ENCODE measurements around the gene PDF. TPM values are rescaled to one million over a fixed set of nuclear protein-coding genes. Genes with fewer than 3 reads are reported as not detected.

The PDF gene
- total and polyA plus RNA-seq, 5 donors from 2014 or later = 4.9 to 15.7 (median 9.4) TPM

- peaks cover 11 to 69% (median 50%) of the 10 kb centered on the region in 4 donors for H3K4me1 Mint-ChIP-seq
- peak within 1 kb of the TSS; percentile 98 to 99 (median 99) for H3K27ac Mint-ChIP-seq
- H3K9me3 Mint-ChIP-seq = no peaks in the 10 kb centered on the region
- DNase-seq (peak; percentile 88 to 97 (median 92)), ATAC-seq (ENCODE audit: low read depth in 2 of 2) (peak; percentile 86 to 88)
- Histone ChIP-seq H3K27ac (ENCODE audit: insufficient read depth, low read length, poor library complexity, severe bottlenecking) (peak within 1 kb of the TSS; percentile 89), H3K9me3 (ENCODE audit: control insufficient read depth in 2 of 2, low read length in 2 of 2) (no peaks in the 10 kb centered on the region), H3K36me3 (ENCODE audit: control insufficient read depth, insufficient read depth, low read length) (peaks cover 49% of the 10 kb centered on the region), H3K27me3 (ENCODE audit: control insufficient read depth, insufficient read depth, low read length) (no peaks in the 10 kb centered on the region), H3K4me3 (ENCODE audit: low read depth, low read length) (peak within 1 kb of the TSS; percentile 92), H3K4me1 (ENCODE audit: control insufficient read depth, insufficient read depth, low read length, poor library complexity, severe bottlenecking) (peaks cover 29% of the 10 kb centered on the region)
- H3K36me3 Mint-ChIP-seq = peaks cover 25% of the 10 kb centered on the region
- peak within 1 kb of the TSS; percentile 94 to 99 (median 98) for H3K4me3 Mint-ChIP-seq
- peaks cover 5% of the 10 kb centered on the region for H3K27me3 Mint-ChIP-seq
Measured at GRCh38 chr16:69339289-69340094, 9.1 kb upstream of the PDF start, which contains the start of the genes COG8 and NIP7. Gene COG8 (minus strand): TSS chr16:69339564. CDS start chr16:69339552, 12 bp downstream. Gene NIP7 (plus strand): TSS chr16:69339772. CDS start chr16:69339830, 58 bp downstream.

- no peak for ATAC-seq (ENCODE audit: low read depth in 2 of 2)
- Mint-ChIP-seq H3K4me3 (peak overlapping the region; percentile 94 to 99 (median 98)), H3K36me3 (peaks cover 29% of the 10 kb centered on the region), H3K27ac (peak overlapping the region; percentile 90 to 99 (median 98)), H3K4me1 (peaks cover 11 to 75% (median 56%) of the 10 kb centered on the region in 4 donors), H3K9me3 (no peaks in the 10 kb centered on the region), H3K27me3 (peaks cover 5% of the 10 kb centered on the region)
- peak overlapping the region; percentile 89 for H3K27ac ChIP-seq (ENCODE audit: insufficient read depth, low read length, poor library complexity, severe bottlenecking)
- H3K9me3 ChIP-seq (ENCODE audit: control insufficient read depth in 2 of 2, low read length in 2 of 2) = no peaks in the 10 kb centered on the region
- no peak for DNase-seq
- H3K4me3 ChIP-seq (ENCODE audit: low read depth, low read length) = peak overlapping the region; percentile 92
- peaks cover 52% of the 10 kb centered on the region for H3K36me3 ChIP-seq (ENCODE audit: control insufficient read depth, insufficient read depth, low read length)
- no peaks in the 10 kb centered on the region for H3K27me3 ChIP-seq (ENCODE audit: control insufficient read depth, insufficient read depth, low read length)
- H3K4me1 ChIP-seq (ENCODE audit: control insufficient read depth, insufficient read depth, low read length, poor library complexity, severe bottlenecking) = peaks cover 29% of the 10 kb centered on the region
Measured at GRCh38 chr16:69338557-69339288, 8.3 kb upstream of the PDF start.

DNA sequence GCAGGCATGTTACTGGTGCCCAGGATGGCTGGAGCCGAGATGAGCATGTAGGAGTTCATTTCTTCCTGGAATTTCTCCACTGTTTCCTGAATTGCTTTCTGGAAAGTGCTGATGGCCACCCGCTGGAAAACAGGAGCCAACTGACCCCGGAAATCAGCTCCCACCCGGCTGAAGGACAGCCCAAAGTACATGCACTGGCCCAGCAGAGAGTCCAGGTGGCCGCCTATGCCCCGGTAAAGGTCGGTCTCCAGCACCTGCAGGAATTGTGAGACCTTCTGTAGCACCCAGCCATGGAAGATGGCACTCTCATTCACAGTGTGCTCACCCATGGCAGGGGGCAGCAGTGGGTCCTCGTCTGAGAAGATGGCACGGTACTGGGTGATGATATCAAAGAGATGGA lies 4.3 kb upstream of the PDF start:
- H3K27me3 ChIP-seq (ENCODE audit: control insufficient read depth, insufficient read depth, low read length) = no peaks in the 10 kb centered on the region
- ATAC-seq (ENCODE audit: low read depth in 2 of 2) = no peak
- Mint-ChIP-seq H3K27ac (no peak overlapping the region), H3K27me3 (peaks cover 4% of the 10 kb centered on the region), H3K4me1 (peaks cover 11 to 64% (median 43%) of the 10 kb centered on the region in 4 donors), H3K4me3 (peak overlapping the region in 1 of 4 donors; percentile 65), H3K9me3 (no peaks in the 10 kb centered on the region), H3K36me3 (peaks cover 22% of the 10 kb centered on the region)
- no peak overlapping the region for H3K27ac ChIP-seq (ENCODE audit: insufficient read depth, low read length, poor library complexity, severe bottlenecking)
- DNase-seq = no peak
- H3K4me1 ChIP-seq (ENCODE audit: control insufficient read depth, insufficient read depth, low read length, poor library complexity, severe bottlenecking) = peaks cover 25% of the 10 kb centered on the region
- peaks cover 38% of the 10 kb centered on the region for H3K36me3 ChIP-seq (ENCODE audit: control insufficient read depth, insufficient read depth, low read length)
- no peak overlapping the region for H3K4me3 ChIP-seq (ENCODE audit: low read depth, low read length)
- no peaks in the 10 kb centered on the region for H3K9me3 ChIP-seq (ENCODE audit: control insufficient read depth in 2 of 2, low read length in 2 of 2)

DNA sequence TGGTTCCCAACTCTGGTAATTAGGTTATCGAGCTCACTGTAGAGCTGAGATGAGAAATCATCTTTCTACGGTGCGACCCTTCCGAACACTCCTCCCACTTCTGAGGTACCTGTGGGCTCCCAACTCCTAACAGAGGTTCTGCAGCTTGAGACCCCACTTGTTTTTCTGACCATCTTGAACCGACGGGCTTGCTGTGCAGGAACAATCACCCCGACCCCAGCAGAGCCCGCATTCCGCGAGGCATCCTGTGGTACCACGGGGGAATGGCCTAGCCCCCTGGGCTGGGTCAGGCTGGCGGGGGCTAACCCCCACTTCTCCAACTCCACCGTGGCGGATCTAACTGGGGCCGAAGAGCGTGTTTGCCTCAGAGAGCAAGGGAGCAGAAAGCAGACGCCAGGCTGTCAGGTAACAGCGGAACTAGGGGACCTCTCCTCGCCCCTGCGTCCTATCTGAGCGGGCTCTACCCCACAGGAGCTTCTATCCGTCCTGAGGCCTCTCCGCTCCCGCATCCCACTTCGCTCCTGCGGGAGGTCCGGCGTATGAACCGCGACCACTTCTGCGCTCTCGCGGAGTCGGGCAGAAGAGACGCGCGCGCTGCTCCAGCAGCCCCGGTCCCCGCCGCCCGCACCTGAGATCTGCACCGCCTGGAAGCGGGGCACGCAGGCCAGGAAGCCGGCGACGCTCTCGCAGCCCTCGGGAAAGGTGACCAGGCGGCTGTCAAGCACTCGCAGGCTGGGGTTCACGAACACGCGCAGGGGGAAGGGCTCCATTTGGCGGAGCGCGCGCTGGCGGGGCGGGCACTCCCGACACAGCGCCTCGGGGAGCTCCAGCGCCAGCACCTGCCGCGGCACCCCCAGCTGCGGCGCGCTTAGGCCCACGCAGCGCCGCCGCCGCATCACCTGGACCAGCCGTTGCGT lies 761 bp downstream of the PDF start:
- H3K36me3 Mint-ChIP-seq = peaks cover 11% of the 10 kb centered on the region
- no peaks in the 10 kb centered on the region for H3K27me3 Mint-ChIP-seq
- DNase-seq = peak in 1 of 3 donors; percentile 58
- ATAC-seq (ENCODE audit: low read depth in 2 of 2) = peak; percentile 45
- H3K27ac ChIP-seq (ENCODE audit: insufficient read depth, low read length, poor library complexity, severe bottlenecking) = peak overlapping the region; percentile 81
- H3K4me3 Mint-ChIP-seq = peak overlapping the region; percentile 81 to 87 (median 86)
- H3K4me3 ChIP-seq (ENCODE audit: low read depth, low read length) = peak overlapping the region; percentile 53
- peaks cover 0 to 65% (median 25%) of the 10 kb centered on the region in 4 donors for H3K4me1 Mint-ChIP-seq
- H3K27ac Mint-ChIP-seq = peak overlapping the region; percentile 38 to 91 (median 55)
- no peaks in the 10 kb centered on the region for H3K9me3 Mint-ChIP-seq
- H3K36me3 ChIP-seq (ENCODE audit: control insufficient read depth, insufficient read depth, low read length) = peaks cover 39% of the 10 kb centered on the region
- H3K4me1 ChIP-seq (ENCODE audit: control insufficient read depth, insufficient read depth, low read length, poor library complexity, severe bottlenecking) = peaks cover 48% of the 10 kb centered on the region
- no peaks in the 10 kb centered on the region for H3K9me3 ChIP-seq (ENCODE audit: control insufficient read depth in 2 of 2, low read length in 2 of 2)
- no peaks in the 10 kb centered on the region for H3K27me3 ChIP-seq (ENCODE audit: control insufficient read depth, insufficient read depth, low read length)

GRCh38 chr16:69328854-69329316 lies 1.5 kb downstream of the PDF start:
- ATAC-seq (ENCODE audit: low read depth in 2 of 2) (no peak), DNase-seq (no peak)
- H3K9me3 Mint-ChIP-seq = no peaks in the 10 kb centered on the region
- peak overlapping the region; percentile 81 to 87 (median 86) for H3K4me3 Mint-ChIP-seq
- peak overlapping the region in 2 of 3 donors; percentile 38 to 55 for H3K27ac Mint-ChIP-seq
- H3K4me1 ChIP-seq (ENCODE audit: control insufficient read depth, insufficient read depth, low read length, poor library complexity, severe bottlenecking) = peaks cover 52% of the 10 kb centered on the region
- peaks cover 0 to 63% (median 20%) of the 10 kb centered on the region in 4 donors for H3K4me1 Mint-ChIP-seq
- no peaks in the 10 kb centered on the region for H3K27me3 ChIP-seq (ENCODE audit: control insufficient read depth, insufficient read depth, low read length)
- H3K27ac ChIP-seq (ENCODE audit: insufficient read depth, low read length, poor library complexity, severe bottlenecking) = no peak overlapping the region
- peak overlapping the region; percentile 53 for H3K4me3 ChIP-seq (ENCODE audit: low read depth, low read length)
- peaks cover 38% of the 10 kb centered on the region for H3K36me3 ChIP-seq (ENCODE audit: control insufficient read depth, insufficient read depth, low read length)
- no peaks in the 10 kb centered on the region for H3K27me3 Mint-ChIP-seq
- H3K36me3 Mint-ChIP-seq = peaks cover 8% of the 10 kb centered on the region
- H3K9me3 ChIP-seq (ENCODE audit: control insufficient read depth in 2 of 2, low read length in 2 of 2) = no peaks in the 10 kb centered on the region

DNA sequence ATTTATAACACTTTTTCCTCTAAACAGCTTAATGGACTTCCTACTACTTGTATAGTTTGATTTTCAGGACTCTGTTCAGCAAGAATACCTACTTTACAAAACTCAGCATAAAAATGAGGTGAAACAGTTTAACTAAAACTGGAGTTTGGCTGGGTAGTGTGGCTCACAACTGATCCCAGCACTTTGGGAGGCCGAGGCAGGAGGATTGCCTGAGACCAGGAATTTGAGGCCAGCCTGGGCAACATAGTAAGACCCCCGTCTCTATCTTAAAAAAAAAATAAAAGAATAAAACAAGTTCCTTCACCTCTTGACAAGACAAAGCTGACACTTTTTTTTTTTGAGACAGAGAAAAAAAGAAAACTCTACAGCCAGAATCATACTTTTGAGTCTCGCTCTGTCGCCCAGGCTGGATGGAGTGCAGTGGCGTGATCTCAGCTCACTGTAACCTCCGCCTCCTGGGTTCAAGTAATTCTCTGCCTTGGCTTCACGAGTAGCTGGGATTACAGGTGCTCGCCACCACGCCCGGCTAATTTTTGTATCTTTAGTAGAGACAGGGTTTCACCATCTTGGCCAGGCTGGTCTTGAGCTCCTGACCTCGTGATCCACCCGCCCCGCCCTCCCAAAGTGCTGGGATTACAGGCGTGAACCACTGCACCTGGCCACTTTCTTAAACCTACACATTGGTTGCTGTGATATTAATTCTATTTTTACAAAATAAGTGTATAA lies 2.6 kb downstream of the PDF start:
- Histone ChIP-seq H3K4me1 (ENCODE audit: control insufficient read depth, insufficient read depth, low read length, poor library complexity, severe bottlenecking) (peaks cover 52% of the 10 kb centered on the region), H3K27me3 (ENCODE audit: control insufficient read depth, insufficient read depth, low read length) (no peaks in the 10 kb centered on the region), H3K4me3 (ENCODE audit: low read depth, low read length) (peak overlapping the region; percentile 4), H3K9me3 (ENCODE audit: control insufficient read depth in 2 of 2, low read length in 2 of 2) (no peaks in the 10 kb centered on the region), H3K27ac (ENCODE audit: insufficient read depth, low read length, poor library complexity, severe bottlenecking) (peak overlapping the region; percentile 47), H3K36me3 (ENCODE audit: control insufficient read depth, insufficient read depth, low read length) (peaks cover 37% of the 10 kb centered on the region)
- Mint-ChIP-seq H3K9me3 (no peaks in the 10 kb centered on the region), H3K4me1 (peaks cover 0 to 56% (median 14%) of the 10 kb centered on the region in 4 donors), H3K27ac (peak overlapping the region in 1 of 3 donors; percentile 82), H3K36me3 (peaks cover 5% of the 10 kb centered on the region), H3K4me3 (peak overlapping the region in 3 of 4 donors; percentile 47 to 87 (median 48)), H3K27me3 (no peaks in the 10 kb centered on the region)
- ATAC-seq (ENCODE audit: low read depth in 2 of 2) = no peak
- DNase-seq = no peak

Measured in CD4-positive, CD25-positive, alpha-beta regulatory T cell (primary cell).